Stimulated activated naive CD8-positive, alpha-beta T cell treated with anti-CD3 and anti-CD28 coated beads, Interleukin-15, amount 100 ng/mL, for 72 hours (primary cell): Measurements from ENCODE around the gene HAGHL.
"Not testable (repeated sequence)": the region's sequence is repeated elsewhere in the genome, so short reads cannot be mapped to it uniquely, and the experiment has no call there.

Experiments
- ATAC-seq: fragments of 150-1000 bp; cut with Tn5 transposase; 2 replicates; pipeline ENCODE4 v1.10.0; 2021; ENCODE audit warnings: mild to moderate bottlenecking, moderate library complexity
- DNase-seq, 2 donors: peaks; one replicate each; pipeline ENCODE4 v3.0.0; 2021 to 2022
- H3K27ac Mint-ChIP-seq, 2 donors: one replicate each; pipeline ENCODE4 v1.8.0; 2022; ENCODE audit warnings: mild to moderate bottlenecking in 2 of 2, mixed read lengths in 2 of 2, moderate library complexity in 2 of 2
- H3K27me3 Mint-ChIP-seq: one replicate; pipeline ENCODE4 v1.8.0; 2022; ENCODE audit warnings: mixed read lengths
- H3K4me1 Mint-ChIP-seq: one replicate; pipeline ENCODE4 v1.8.0; 2022; ENCODE audit warnings: mild to moderate bottlenecking, mixed read lengths
- H3K4me3 Mint-ChIP-seq, 2 donors: one replicate each; pipeline ENCODE4 v1.8.0; 2022; ENCODE audit warnings: mild to moderate bottlenecking in 2 of 2, mixed read lengths in 2 of 2, moderate library complexity in 1 of 2
- H3K9me3 Mint-ChIP-seq, 2 donors: one replicate each; pipeline ENCODE4 v1.8.0; 2022; ENCODE audit warnings: mixed read lengths in 2 of 2

HAGHL gene

DNA sequence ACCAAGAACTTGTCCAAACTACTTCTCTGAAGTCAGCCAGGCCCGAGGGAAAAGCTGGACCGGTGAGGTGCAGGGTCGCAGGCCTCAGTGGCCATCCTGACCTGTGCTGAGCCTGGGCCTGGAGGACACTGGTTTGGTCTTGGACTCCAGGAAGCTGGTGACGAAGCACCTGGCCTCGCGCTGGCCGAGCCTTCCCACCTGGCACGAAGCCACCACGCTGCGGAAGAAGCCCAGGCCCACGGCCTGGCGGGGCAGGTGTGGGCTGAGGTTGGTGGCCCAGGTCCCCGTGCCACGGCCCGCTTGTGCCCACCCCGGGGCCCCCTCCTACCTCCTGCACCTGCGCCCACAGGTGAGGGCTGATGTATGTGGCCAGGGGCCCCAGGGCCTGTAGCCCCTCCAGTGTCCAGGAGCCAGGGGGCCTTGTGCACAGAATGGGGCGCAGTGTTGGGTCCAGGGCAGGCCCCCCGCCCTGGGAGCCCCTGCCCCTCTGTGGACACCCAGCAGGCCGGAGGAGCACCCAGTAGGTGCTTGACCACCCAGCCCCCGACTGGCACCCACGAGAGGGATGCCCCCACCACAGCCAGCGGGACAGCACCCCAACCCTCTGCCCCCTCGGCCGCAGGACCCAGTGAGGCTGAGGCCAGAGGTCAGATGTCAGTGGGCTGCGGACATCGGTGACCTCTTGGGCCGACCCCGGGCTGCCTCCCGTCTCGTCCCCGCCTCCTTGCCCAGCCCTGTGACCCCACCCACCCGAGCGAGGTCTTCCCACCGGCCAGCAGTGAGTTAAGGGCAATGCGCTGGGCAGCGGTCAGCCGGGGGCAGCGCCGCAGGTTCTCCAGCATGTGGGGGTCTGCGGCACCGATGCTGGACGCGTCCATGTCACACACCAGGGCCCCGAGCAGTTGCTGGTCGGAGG lies 47.4 kb downstream of the HAGHL start:
- DNase-seq = no peak
- peaks cover 9% of the 10 kb centered on the region for H3K27me3 Mint-ChIP-seq
- no peak for ATAC-seq
- H3K4me3 Mint-ChIP-seq = no peak overlapping the region
- no peaks in the 10 kb centered on the region for H3K9me3 Mint-ChIP-seq
- H3K27ac Mint-ChIP-seq = no peak overlapping the region
- peaks cover 6% of the 10 kb centered on the region for H3K4me1 Mint-ChIP-seq

DNA sequence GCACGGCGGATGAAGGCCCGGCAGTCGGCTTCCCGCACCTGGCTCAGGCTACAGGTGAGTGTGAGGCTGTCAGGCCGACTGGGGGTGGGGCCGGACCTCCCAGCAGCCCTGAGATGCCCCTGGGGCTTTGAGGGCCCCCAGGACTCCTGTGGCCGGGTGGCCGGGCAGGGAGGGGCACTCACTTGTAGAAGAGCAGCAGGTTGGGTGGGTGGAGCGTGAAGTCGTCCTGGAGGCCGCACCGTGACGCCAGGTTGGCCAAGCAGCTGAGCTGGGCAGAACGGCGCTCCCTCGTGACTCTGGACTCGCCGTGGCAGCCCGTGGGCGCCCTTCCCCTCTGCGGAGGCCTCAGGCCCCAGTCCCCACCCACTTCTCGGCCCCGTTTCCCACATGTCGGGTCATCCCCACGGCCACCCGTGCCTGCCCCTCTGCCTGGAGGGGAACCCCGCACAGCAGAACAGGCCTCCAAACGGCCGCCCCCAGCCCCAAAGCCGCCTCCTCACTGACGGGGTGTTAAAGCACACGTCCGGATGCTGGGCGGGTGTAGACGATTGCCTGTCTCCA lies 48.4 kb downstream of the HAGHL start:
- Mint-ChIP-seq H3K9me3 (no peaks in the 10 kb centered on the region), H3K27me3 (peaks cover 9% of the 10 kb centered on the region), H3K27ac (no peak overlapping the region), H3K4me1 (peaks cover 6% of the 10 kb centered on the region), H3K4me3 (no peak overlapping the region)
- ATAC-seq = no peak
- no peak for DNase-seq

DNA sequence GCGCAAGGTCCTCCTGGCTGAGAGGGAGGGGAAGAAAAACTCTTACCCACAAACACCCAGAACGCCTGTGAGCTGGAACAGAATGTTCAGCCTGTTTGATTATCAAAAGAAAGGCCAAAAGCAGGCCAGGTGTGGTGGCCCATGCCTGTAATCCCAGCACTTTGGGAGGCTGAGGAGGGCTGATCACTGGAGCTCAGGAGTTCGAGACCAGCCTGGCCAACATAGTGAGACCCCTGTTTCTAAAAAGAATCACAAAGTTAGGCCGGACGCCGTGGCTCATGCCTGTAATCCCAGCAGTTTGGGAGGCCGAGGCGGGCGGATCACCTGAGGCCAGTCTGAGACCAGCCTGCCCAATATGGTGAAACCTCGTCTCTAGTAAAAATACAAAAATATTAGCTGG lies 49.4 kb downstream of the HAGHL start:
- not testable (repeated sequence) for H3K27me3 Mint-ChIP-seq, H3K27ac Mint-ChIP-seq, H3K4me3 Mint-ChIP-seq, H3K9me3 Mint-ChIP-seq, DNase-seq, ATAC-seq, H3K4me1 Mint-ChIP-seq

- Mint-ChIP-seq H3K4me3 (no peak overlapping the region), H3K27ac (no peak overlapping the region), H3K9me3 (no peaks in the 10 kb centered on the region), H3K27me3 (peaks cover 9% of the 10 kb centered on the region), H3K4me1 (peaks cover 6% of the 10 kb centered on the region)
- no peak for DNase-seq
- no peak for ATAC-seq
Measured at GRCh38 chr16:776824-777223, 49.9 kb downstream of the HAGHL start.

DNA sequence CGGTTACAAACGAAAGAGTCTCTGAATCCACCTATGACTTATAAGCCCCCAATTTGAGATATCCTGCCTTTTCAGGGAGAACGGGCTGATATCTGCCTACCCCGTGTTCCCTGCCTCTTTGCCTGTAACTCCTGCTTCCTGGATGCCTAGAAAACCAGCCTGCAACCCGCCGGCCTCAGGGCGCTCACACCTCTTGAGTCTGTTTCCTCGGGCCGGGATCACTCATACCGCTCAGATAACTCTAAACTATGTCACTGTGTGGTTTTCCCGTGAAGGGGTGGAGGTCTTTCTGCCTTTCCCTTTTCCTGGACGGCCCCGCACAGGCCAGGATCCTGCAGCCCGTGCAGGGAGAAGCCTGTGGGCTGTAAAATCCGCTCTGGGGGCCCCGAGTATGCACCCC lies 50.9 kb downstream of the HAGHL start:
- Mint-ChIP-seq H3K27me3 (peaks cover 9% of the 10 kb centered on the region), H3K4me1 (peaks cover 6% of the 10 kb centered on the region), H3K27ac (no peak overlapping the region), H3K9me3 (no peaks in the 10 kb centered on the region), H3K4me3 (no peak overlapping the region)
- no peak for DNase-seq
- no peak for ATAC-seq

GRCh38 chr16:778447-778846 lies 51.5 kb downstream of the HAGHL start:
- no peaks in the 10 kb centered on the region for H3K9me3 Mint-ChIP-seq

DNA sequence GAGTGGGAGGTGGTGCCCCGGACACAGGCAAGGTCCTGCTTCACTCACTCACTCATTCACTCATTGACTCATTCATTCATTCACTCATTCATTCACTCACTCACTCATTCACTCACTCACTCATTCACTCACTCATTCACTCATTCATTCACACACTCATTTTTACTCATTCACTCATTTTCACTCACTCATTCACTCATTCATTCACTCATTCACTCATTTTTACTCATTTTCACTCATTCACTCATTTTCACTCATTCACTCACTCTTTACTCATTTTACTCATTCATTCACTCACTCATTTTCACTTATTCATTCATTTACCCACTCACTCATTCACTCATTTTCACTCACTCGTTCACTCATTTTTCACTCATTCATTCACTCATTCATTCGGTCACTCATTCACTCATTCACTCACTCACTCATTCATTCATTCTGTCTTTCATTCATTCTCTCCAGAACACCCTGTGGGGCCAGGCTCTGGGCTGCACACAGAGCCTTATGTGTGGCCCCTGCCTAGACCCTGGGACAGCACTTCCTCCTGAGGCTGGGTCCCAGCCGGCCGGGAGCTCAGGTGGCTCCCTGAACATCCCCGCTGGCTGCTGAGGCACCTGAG lies 52.1 kb downstream of the HAGHL start:
- no peak overlapping the region for H3K27ac Mint-ChIP-seq
- H3K4me1 Mint-ChIP-seq = peaks cover 6% of the 10 kb centered on the region
- no peak overlapping the region for H3K4me3 Mint-ChIP-seq
- DNase-seq = no peak
- H3K27me3 Mint-ChIP-seq = peaks cover 9% of the 10 kb centered on the region
- H3K9me3 Mint-ChIP-seq = no peaks in the 10 kb centered on the region
- no peak for ATAC-seq

More at GRCh38 chr16:778447-778846, 51.5 kb downstream of the HAGHL start:
- no peak for DNase-seq
- H3K27ac Mint-ChIP-seq = no peak overlapping the region
- H3K4me3 Mint-ChIP-seq = no peak overlapping the region
- peaks cover 9% of the 10 kb centered on the region for H3K27me3 Mint-ChIP-seq
- ATAC-seq = no peak
- peaks cover 6% of the 10 kb centered on the region for H3K4me1 Mint-ChIP-seq
